HUES64 (cell line): ENCODE data around the gene POU3F2. TPM values are rescaled to one million over a fixed set of nuclear protein-coding genes. Genes with fewer than 3 reads are reported as not detected.

Experiments used
- H3K27ac ChIP-seq: 2 replicates; pipeline ENCODE4 v1.7.0; 2013; ENCODE audit warnings: low read depth, low read length, inconsistent platforms
- H3K27me3 ChIP-seq: 2 replicates; pipeline ENCODE4 v1.6.1; 2013; ENCODE audit warnings: mild to moderate bottlenecking, low read length; ENCODE audit not compliant: insufficient read depth
- H3K36me3 ChIP-seq: 2 replicates; pipeline ENCODE4 v1.6.1; 2013; ENCODE audit warnings: mild to moderate bottlenecking, low read length; ENCODE audit not compliant: insufficient read depth
- H3K4me1 ChIP-seq: 2 replicates; pipeline ENCODE4 v1.6.1; 2013; ENCODE audit warnings: mild to moderate bottlenecking, low read length, moderate library complexity; ENCODE audit not compliant: insufficient read depth
- H3K4me3 ChIP-seq: 2 replicates; pipeline ENCODE4 v1.5.1; 2013; ENCODE audit warnings: mild to moderate bottlenecking, low read length, moderate library complexity
- H3K9ac ChIP-seq: 2 replicates; pipeline ENCODE4 v1.6.1; 2013; ENCODE audit warnings: mild to moderate bottlenecking, low read depth, low read length
- H3K9me3 ChIP-seq: 2 replicates; pipeline ENCODE4 v1.6.1; 2013; ENCODE audit warnings: low read depth, low read length; ENCODE audit not compliant: insufficient read depth
- WGBS: fragments of 150-250, 120-280 bp; methylation state at CpG from one replicate; pipeline ENCODE4 v1.1.7; 2013; ENCODE audit warnings: missing lambda C conversion rate; 5-methylcytosine and 5-hydroxymethylcytosine counted together
- polyA plus RNA-seq, 2 experiments: library from polyadenylated mRNA; stranded (reverse); fragments of 50-300 nt; gene quantifications; one replicate each; pipeline ENCODE4 v1.2.3, GENCODE V29; 2013

Gene POU3F2
- 7.3 TPM for polyA plus RNA-seq (2013, experiment 1 of 2)
- 16.2 TPM for polyA plus RNA-seq (2013, experiment 2 of 2)

DNA sequence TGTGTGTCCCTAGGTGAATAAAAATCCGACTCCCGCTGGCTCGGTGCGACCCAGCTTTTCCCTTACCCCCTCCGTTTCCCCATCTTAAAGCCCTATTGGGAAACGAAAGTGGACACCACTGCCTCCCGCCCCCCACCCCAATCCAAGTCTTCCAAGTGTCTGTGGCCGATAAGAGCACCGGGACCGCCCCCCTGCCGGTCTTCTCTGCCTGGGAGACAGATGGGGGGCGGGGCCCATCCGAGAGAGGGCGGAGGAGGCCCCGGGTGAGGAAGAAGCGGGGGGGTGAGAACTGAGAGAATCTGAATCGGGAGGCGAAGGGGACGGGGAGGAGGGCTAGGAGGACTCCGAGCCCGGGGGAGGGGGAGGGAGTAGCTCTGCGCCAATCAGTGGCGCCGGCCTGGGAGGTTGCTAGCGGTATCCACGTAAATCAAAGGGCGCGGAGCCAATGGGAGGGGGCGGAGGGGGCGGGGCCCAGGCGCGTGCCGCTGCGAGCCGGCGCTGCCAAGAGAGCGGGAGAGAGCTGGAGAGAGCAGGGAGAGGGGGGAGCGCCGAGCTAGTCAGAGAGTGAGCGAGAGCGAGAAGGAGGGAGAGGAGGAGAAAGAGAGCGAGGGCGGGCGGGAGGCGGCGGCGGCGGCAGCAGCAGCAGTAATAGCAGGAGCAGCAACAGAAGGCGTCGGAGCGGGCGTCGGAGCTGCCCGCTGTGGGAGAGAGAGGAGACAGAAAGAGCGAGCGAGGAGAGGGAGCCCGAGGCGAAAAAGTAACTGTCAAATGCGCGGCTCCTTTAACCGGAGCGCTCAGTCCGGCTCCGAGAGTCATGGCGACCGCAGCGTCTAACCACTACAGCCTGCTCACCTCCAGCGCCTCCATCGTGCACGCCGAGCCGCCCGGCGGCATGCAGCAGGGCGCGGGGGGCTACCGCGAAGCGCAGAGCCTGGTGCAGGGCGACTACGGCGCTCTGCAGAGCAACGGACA, at the start of gene POU3F2:
TSS of gene POU3F2 (plus strand) at position 515 of the 972 bp plus-strand sequence. CDS start at position 815, 300 bp downstream.
- Histone ChIP-seq H3K9ac (peak within 1 kb of the TSS; percentile 4; the same call in 1 of the 2 replicates), H3K4me3 (peak within 1 kb of the TSS; percentile 60)

DNA sequence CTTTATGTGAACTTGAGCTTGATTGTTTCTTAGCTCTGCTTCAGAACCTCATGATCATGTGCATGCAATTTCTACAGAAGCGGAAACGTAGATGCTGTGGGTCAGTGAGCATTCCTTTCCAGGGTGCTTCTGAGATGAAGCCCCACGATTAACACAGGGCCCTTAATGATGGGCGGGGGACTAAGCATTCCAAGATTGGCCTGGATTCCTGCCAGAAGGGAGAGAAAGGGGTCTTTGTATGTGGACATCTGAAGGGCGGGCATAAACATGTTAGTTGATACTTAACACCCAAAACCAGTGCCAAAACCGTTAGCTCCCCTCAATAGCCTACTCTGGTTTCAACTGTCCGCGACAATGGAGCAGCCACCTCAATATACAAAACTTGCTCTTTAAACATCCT, 46.9 kb upstream of the POU3F2 start:
- 82% methylated on average over 8 of the region's 8 CpGs for WGBS
- H3K9me3 ChIP-seq: no peaks in the 10 kb centered on the region
- no peak overlapping the region for H3K27ac ChIP-seq
- no peaks in the 10 kb centered on the region for H3K27me3 ChIP-seq
- H3K36me3 ChIP-seq: no peaks in the 10 kb centered on the region
- H3K4me3 ChIP-seq: no peak overlapping the region
- H3K4me1 ChIP-seq: peaks cover 25% of the 10 kb centered on the region
- H3K9ac ChIP-seq: no peak overlapping the region

More for the DNA sequence above, at the start of gene POU3F2:
- Histone ChIP-seq H3K27ac (no peak within 1 kb of the TSS), H3K9me3 (no peaks in the 10 kb centered on the region), H3K4me1 (peaks cover 56% of the 10 kb centered on the region), H3K36me3 (no peaks in the 10 kb centered on the region), H3K27me3 (peaks cover 96% of the 10 kb centered on the region)
- under 1% methylated on average over 83 of the region's 83 CpGs for WGBS

DNA sequence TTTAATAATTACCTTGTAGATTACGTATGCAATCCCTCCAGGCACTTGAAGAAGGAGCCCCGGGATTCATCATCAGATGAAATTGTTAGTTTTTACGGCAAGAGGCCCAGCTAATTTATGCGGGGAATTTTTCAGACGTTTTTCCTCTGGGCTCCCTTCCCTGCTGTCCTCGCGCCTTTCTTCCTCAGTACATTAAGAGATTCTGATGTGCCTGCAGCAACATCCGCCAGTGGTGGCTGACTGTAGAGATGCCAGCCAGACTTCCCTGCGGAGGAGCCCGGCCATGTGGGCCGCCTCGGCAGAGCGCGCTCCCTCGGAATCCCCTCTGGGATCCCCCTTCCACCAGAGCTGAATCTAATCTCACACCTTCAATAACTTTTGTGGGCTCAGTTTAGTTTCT, 46.4 kb upstream of the POU3F2 start:
- H3K9ac ChIP-seq: no peak overlapping the region
- H3K9me3 ChIP-seq: no peaks in the 10 kb centered on the region
- H3K27me3 ChIP-seq: no peaks in the 10 kb centered on the region
- WGBS: 48% methylated on average over 15 of the region's 15 CpGs
- no peaks in the 10 kb centered on the region for H3K36me3 ChIP-seq
- no peak overlapping the region for H3K4me3 ChIP-seq
- H3K27ac ChIP-seq: peak overlapping the region; percentile 50; the same call in 1 of the 2 replicates
- peaks cover 25% of the 10 kb centered on the region for H3K4me1 ChIP-seq

DNA sequence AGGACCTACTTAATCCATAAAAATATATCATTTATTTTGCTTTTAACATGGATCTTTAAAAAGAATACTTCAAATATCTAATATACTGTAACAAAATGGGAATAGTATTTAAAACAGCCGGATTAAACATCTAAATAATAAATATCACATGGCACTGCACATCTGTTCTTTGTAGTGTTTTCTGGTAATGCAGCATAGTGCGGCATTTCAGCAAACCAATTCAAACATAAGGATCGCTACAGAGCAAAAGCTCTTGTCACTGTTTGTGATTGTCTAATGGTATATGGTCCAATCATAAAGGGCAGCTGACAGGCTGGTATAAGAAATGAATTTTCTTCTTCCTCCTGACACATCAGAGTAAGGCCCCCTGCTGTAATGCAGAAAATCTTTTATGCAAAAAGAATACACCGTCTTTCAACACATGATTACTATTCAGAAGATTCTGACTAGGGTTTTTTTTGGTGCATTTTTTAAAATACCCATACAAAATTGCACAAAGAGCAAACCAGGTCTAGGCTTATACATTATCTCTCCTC, 40.0 kb upstream of the POU3F2 start:
- Histone ChIP-seq H3K4me1 (peaks cover 7% of the 10 kb centered on the region), H3K27ac (no peak overlapping the region), H3K36me3 (no peaks in the 10 kb centered on the region), H3K4me3 (no peak overlapping the region), H3K9me3 (no peaks in the 10 kb centered on the region), H3K27me3 (no peaks in the 10 kb centered on the region), H3K9ac (no peak overlapping the region)
- 69% methylated on average over 4 of the region's 4 CpGs for WGBS

DNA sequence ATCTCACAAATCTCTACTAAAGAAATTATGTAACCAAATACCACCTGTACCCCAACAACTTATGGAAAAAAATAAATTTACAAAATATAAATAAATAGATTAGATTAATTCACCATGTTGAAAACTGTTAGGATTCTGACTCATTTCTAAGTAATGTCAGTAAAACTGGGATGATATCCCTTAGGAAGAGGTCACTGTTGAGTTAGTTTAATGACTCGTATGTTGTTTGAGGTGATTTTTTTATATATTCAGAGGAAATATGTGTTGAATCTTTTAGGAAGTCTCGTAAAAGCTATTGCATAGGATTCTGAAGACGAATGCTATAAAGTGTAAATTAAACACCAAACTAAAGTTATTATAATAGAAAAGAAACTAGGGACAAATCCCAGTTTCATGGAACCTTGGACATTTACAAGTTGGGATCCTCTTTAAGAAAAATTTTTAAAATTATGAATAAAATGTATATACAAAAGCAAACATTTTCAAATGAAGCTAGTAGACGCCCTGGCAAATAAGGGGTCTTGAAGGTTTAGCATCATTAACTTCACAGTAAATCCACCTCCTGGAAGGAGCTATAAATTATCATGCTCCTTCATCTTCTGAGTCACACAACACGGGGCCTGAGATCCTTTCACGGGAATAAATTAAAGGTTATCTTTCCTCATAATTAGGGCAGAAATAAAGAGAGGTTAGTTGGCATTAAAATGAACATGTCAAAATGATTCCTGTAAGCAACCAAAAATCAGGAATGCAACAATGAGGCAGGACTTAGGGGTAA, 37.0 kb upstream of the POU3F2 start:
- no peaks in the 10 kb centered on the region for H3K27me3 ChIP-seq
- H3K9me3 ChIP-seq: no peaks in the 10 kb centered on the region
- H3K9ac ChIP-seq: no peak overlapping the region
- H3K4me3 ChIP-seq: no peak overlapping the region
- 90% methylated on average over 4 of the region's 6 CpGs for WGBS
- no peaks in the 10 kb centered on the region for H3K36me3 ChIP-seq
- no peak overlapping the region for H3K27ac ChIP-seq
- no peaks in the 10 kb centered on the region for H3K4me1 ChIP-seq

DNA sequence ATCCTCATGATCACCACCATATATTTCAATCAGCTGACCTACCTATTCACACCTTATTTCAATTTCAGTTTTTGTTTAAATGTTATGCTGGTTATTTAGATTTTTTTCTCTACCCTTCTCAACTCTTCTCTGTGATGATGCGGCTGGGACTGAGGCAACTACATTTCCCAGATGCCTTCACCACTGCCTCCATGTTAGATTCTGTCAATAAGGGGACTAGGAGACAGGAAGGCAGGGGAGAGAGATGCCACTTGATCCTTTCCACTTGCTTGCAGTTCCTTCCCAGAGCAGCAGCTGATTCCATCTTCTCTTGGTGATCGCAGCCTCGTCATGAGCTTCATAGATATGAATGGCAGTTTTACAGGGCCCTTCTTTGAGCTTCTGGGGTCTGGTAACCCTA, 33.5 kb upstream of the POU3F2 start:
- Histone ChIP-seq H3K27me3 (no peaks in the 10 kb centered on the region), H3K27ac (no peak overlapping the region), H3K9me3 (peaks cover 4% of the 10 kb centered on the region; the same call in 1 of the 2 replicates), H3K4me1 (no peaks in the 10 kb centered on the region), H3K4me3 (no peak overlapping the region), H3K9ac (no peak overlapping the region), H3K36me3 (no peaks in the 10 kb centered on the region)
- WGBS: 100% methylated on average over 3 of the region's 3 CpGs

DNA sequence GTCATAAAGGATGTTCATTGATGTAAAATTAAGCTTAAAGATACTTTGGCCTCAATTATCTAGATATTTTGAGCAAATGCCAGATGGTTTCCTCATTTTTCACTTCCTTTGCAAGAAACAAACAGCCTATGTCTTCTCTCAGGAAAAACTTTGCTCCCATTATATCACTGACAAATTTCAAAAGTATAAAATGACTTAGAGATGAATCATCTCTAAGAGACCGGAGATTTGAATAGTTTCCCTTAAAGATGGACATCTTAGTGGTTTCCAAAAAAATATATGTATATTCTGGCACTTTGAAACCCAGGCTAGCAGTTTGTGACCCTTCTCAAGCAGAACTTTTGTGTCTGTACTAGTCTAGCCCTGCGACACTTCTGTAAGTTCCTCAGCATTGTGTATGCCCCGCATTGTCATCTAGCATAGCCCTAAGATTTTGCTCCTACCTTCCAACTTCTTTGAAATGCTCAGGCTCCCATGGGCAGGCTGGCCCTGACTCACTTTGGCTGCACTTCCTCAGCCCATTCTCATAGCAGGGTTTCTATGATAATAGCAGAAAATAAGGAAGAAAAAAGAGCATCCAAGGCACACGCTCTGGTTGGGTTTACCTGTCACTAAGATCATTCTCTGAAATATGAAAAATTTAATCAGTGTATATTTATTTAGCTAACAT, 25.7 kb upstream of the POU3F2 start:
- H3K36me3 ChIP-seq: no peaks in the 10 kb centered on the region
- no peak overlapping the region for H3K4me3 ChIP-seq
- H3K4me1 ChIP-seq: no peaks in the 10 kb centered on the region
- no peaks in the 10 kb centered on the region for H3K27me3 ChIP-seq
- no peak overlapping the region for H3K9ac ChIP-seq
- no peak overlapping the region for H3K27ac ChIP-seq
- H3K9me3 ChIP-seq: peaks cover 4% of the 10 kb centered on the region; the same call in 1 of the 2 replicates
- 91% methylated on average over 4 of the region's 4 CpGs for WGBS

DNA sequence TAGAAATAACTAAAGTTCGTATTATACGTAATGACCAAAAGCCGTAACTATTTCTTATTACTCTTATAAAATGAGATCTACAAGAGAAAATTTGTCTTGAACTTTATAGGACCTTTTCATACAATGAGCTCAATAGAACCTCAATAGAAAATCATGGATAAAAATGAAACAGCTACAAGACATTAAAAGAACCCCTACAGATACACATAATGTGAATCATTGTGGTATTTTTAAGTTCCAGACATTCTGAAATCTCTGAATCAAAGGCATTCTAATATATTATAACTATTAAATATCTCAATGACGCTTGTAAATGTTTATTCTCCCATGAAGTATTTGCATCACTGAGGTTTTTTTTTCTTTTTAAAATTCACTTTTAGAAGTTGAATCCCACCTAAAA, 22.2 kb upstream of the POU3F2 start:
- Histone ChIP-seq H3K4me1 (no peaks in the 10 kb centered on the region), H3K9me3 (0 out of 2 replicates have a peak, but pooled peaks cover 2% of the 10 kb centered on the region), H3K27ac (no peak overlapping the region), H3K4me3 (no peak overlapping the region), H3K9ac (no peak overlapping the region), H3K36me3 (no peaks in the 10 kb centered on the region), H3K27me3 (no peaks in the 10 kb centered on the region)
- WGBS: no CpG with 5 or more reads among the region's 4 CpGs

DNA sequence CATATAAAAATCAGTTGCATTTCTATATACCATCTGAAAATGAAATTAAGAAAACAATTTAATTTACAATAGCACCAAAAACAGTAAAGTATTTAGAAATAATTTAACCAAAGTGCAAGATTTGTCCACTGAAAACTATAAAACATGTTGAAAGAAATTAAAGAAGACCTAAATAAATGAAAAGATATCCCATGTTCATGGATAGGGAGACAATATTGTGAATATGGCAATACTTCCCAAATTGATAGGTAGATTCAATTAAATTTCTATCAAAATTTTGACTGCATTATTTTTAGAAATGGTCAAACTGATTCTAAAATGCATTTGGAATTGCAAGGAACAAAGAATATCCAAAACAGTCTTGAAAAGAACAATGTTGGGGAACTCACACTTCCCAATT, 17.6 kb upstream of the POU3F2 start:
- 0 out of 2 replicates have a peak, but pooled peaks cover 2% of the 10 kb centered on the region for H3K9me3 ChIP-seq

DNA sequence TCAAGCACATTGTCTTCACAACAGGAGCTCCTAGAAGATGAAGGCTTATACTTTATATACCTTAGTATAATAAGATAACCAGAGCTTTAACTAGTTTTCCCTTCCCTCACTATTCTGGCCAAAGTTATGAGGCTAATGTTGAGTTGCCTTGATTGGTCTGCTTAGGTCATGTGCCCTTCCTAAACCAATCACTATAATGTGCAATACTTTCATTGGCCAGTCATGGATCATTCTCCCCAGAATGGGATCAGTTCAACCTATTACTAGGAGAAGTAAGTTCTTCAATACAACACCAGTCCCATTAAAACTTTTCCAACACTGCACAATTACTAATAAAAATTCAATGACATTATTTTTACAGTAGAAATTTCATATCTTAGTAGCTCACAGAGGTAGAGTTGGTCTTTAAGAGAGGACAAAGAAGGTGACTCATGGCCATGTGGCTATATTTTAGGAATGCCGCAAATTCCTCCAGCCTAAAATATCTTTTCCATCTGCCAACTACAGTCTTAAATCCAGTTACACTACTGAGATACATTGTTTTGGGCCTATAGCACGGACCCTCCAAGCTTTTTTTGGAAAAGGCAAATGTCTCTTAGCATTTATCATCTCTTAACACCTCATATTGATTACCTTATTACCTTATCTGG, 12.5 kb upstream of the POU3F2 start:
- Histone ChIP-seq H3K9me3 (0 out of 2 replicates have a peak, but pooled peaks cover 2% of the 10 kb centered on the region), H3K4me1 (peaks cover 10% of the 10 kb centered on the region), H3K36me3 (no peaks in the 10 kb centered on the region), H3K27ac (no peak overlapping the region), H3K9ac (no peak overlapping the region), H3K4me3 (no peak overlapping the region), H3K27me3 (peaks cover 61% of the 10 kb centered on the region)
- WGBS: 97% methylated on average over 2 of the region's 2 CpGs

More for the DNA sequence above, 17.6 kb upstream of the POU3F2 start:
- Histone ChIP-seq H3K27me3 (peaks cover 11% of the 10 kb centered on the region), H3K36me3 (no peaks in the 10 kb centered on the region), H3K9ac (no peak overlapping the region), H3K27ac (no peak overlapping the region), H3K4me3 (no peak overlapping the region), H3K4me1 (no peaks in the 10 kb centered on the region)
